ENCODE results near the gene BCL2L11.

DNA sequence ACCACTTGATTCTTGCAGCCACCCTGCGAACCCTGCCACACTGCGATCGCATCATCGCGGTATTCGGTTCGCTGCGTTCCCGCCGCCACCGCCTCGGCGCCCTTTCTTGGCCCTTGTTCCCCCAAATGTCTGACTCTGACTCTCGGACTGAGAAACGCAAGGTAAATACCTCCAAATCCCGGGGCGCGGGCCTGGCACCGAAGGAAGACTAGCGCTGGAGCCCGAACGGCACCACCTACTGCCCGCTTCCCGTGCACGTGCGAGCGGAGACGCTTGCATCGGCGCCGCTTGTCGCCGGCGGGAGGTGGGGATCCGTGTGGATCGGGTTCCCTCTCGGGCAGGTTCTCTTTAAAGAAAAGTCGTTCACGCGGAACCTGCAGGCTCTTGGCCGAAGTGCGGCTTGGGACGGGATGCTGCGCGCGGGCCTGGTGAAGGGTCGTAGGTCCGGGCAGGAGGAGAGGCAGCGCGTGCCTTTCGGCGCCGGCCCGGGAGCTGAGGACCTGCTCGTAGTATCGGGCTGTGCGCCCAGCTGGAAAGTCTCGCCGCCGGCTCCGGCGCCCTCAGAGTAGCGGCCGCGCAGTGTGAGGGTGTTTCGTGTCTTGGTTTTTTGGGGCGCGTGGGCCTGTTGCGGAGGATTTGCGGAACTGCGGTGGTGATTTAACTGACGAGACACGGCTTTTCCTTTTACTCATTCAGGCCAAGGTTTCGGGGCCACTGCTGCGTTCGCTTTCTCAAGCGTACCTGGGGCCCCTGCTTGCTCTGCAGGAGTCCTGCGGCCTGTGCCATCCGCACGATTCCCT, 514 bp downstream of the BCL2L11 start:
- TF ChIP-seq, protein P1, sequence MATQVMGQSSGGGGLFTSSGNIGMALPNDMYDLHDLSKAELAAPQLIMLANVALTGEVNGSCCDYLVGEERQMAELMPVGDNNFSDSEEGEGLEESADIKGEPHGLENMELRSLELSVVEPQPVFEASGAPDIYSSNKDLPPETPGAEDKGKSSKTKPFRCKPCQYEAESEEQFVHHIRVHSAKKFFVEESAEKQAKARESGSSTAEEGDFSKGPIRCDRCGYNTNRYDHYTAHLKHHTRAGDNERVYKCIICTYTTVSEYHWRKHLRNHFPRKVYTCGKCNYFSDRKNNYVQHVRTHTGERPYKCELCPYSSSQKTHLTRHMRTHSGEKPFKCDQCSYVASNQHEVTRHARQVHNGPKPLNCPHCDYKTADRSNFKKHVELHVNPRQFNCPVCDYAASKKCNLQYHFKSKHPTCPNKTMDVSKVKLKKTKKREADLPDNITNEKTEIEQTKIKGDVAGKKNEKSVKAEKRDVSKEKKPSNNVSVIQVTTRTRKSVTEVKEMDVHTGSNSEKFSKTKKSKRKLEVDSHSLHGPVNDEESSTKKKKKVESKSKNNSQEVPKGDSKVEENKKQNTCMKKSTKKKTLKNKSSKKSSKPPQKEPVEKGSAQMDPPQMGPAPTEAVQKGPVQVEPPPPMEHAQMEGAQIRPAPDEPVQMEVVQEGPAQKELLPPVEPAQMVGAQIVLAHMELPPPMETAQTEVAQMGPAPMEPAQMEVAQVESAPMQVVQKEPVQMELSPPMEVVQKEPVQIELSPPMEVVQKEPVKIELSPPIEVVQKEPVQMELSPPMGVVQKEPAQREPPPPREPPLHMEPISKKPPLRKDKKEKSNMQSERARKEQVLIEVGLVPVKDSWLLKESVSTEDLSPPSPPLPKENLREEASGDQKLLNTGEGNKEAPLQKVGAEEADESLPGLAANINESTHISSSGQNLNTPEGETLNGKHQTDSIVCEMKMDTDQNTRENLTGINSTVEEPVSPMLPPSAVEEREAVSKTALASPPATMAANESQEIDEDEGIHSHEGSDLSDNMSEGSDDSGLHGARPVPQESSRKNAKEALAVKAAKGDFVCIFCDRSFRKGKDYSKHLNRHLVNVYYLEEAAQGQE (IDR thresholded peaks at IDR 0.05; ENCODE audit: insufficient replicate concordance, low read depth), result no peak
- TF ChIP-seq POLR2AphosphoS5 (IDR thresholded peaks at IDR 0.05; ENCODE audit: low read depth), result no peak; the same call in 1 of the 2 replicates
- TF ChIP-seq, protein P2, sequence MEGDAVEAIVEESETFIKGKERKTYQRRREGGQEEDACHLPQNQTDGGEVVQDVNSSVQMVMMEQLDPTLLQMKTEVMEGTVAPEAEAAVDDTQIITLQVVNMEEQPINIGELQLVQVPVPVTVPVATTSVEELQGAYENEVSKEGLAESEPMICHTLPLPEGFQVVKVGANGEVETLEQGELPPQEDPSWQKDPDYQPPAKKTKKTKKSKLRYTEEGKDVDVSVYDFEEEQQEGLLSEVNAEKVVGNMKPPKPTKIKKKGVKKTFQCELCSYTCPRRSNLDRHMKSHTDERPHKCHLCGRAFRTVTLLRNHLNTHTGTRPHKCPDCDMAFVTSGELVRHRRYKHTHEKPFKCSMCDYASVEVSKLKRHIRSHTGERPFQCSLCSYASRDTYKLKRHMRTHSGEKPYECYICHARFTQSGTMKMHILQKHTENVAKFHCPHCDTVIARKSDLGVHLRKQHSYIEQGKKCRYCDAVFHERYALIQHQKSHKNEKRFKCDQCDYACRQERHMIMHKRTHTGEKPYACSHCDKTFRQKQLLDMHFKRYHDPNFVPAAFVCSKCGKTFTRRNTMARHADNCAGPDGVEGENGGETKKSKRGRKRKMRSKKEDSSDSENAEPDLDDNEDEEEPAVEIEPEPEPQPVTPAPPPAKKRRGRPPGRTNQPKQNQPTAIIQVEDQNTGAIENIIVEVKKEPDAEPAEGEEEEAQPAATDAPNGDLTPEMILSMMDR (IDR thresholded peaks at IDR 0.05; ENCODE audit: insufficient read depth, low read length), result no peak
- TF ChIP-seq GABPA (IDR thresholded peaks at IDR 0.05; ENCODE audit: low read depth), result no peak

Measured in HL-60 (cell line).